ENCODE measurements around the gene EP400. TPM values are rescaled to one million over a fixed set of nuclear protein-coding genes. Genes with fewer than 3 reads are reported as not detected.

EP400 gene
- polyA plus RNA-seq, 1 donor (not counting 4 experiments of a cell fraction or from before 2014, with no cell fraction given) = 4.1 TPM

- Histone ChIP-seq H4K20me1 (ENCODE audit: control insufficient read depth, extremely low read depth, insufficient read depth, low read length) (no peaks in the 10 kb centered on the region), H3K36me3 (ENCODE audit: control insufficient read depth in 2 of 2, extremely low read depth in 1 of 2, insufficient read depth in 2 of 2, low read length in 2 of 2) (peaks cover 31% of the 10 kb centered on the region in 2 experiments), H3K9ac (ENCODE audit: control insufficient read depth, extremely low read depth, insufficient read depth, low read length) (no peak overlapping the region), H2AFZ (ENCODE audit: control insufficient read depth, low read length) (no peak overlapping the region), H3K79me2 (ENCODE audit: control insufficient read depth, insufficient read depth, low read length) (no peaks in the 10 kb centered on the region), H3K9me3 (ENCODE audit: control insufficient read depth, low read depth, low read length) (no peaks in the 10 kb centered on the region), H3K9me1 (ENCODE audit: control insufficient read depth, extremely low read depth, insufficient read depth, low read length) (no peaks in the 10 kb centered on the region), H3K4me1 (ENCODE audit: control insufficient read depth, extremely low read depth, insufficient read depth, low read length) (no peaks in the 10 kb centered on the region), H3K4me3 (ENCODE audit: control insufficient read depth in 2 of 3, extremely low read depth in 1 of 3, insufficient read depth in 2 of 3, low read depth in 1 of 3, low read length in 3 of 3) (no peak overlapping the region), H3K27ac (ENCODE audit: control insufficient read depth, insufficient read depth, low read length) (no peak overlapping the region), H3K27me3 (ENCODE audit: control insufficient read depth, extremely low read depth, insufficient read depth, low read length) (no peaks in the 10 kb centered on the region), H3K4me2 (ENCODE audit: control insufficient read depth, extremely low read depth, insufficient read depth, low read depth, low read length) (no peak overlapping the region)
- dilution Hi-C loops (cut with MboI; ENCODE audit: extremely low pct_ligation_motif_present, low sequenced_read_pairs) = no loop called here
- TF ChIP-seq CTCF (optimal IDR thresholded peaks at IDR 0.05 in 1 of 3, IDR thresholded peaks at IDR 0.05 in 1 of 3, conservative IDR thresholded peaks at IDR 0.05 in 1 of 3; ENCODE audit: extremely low read depth in 1 of 3, insufficient read depth in 2 of 3, low read length in 3 of 3) (no peak), EZH2 (IDR thresholded peaks at IDR 0.05; ENCODE audit: low read length) (no peak)
- DNase-seq (ENCODE audit: low read depth, low spot score) (no peak), FAIRE-seq (no peak)
These were observed 41.2 kb downstream of the EP400 start for GRCh38 chr12:131990980-131991305.

DNA sequence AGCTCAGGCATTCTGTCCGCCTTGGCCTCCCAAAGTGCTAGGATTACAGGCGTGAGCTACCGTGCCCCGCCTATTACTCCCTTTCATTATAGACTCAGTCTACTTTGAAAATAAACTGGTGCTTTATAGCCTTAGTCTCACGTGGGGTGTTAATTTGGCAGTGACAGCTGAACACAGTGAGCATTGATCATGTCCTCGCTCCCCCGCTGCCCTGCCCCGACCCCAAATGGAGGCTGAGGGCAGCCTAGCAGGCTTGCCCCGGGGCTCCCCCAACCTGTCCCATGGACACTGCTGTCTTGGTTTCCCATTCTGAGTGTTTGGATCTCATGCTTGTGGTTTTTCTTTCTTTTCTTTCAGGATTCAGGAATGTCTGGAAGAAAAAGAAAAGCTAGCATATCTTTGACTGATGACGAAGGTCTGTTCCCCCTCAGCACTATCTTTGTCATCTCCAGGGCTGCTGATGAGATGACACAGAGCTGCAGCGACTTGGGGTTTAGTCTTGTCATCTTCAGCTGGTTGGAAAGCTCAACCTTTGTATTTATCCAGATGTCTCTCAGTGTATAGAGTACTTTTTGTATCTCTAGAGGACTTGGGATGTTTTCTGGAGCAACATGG is 42.2 kb downstream of the EP400 start:
- dilution Hi-C loops (cut with MboI; ENCODE audit: extremely low pct_ligation_motif_present, low sequenced_read_pairs) = no loop called here
- Histone ChIP-seq H3K4me3 (ENCODE audit: control insufficient read depth in 2 of 3, extremely low read depth in 1 of 3, insufficient read depth in 2 of 3, low read depth in 1 of 3, low read length in 3 of 3) (no peak overlapping the region), H3K27ac (ENCODE audit: control insufficient read depth, insufficient read depth, low read length) (no peak overlapping the region), H3K9me3 (ENCODE audit: control insufficient read depth, low read depth, low read length) (no peaks in the 10 kb centered on the region), H3K9ac (ENCODE audit: control insufficient read depth, extremely low read depth, insufficient read depth, low read length) (no peak overlapping the region), H3K4me2 (ENCODE audit: control insufficient read depth, extremely low read depth, insufficient read depth, low read depth, low read length) (no peak overlapping the region), H3K36me3 (ENCODE audit: control insufficient read depth in 2 of 2, extremely low read depth in 1 of 2, insufficient read depth in 2 of 2, low read length in 2 of 2) (peaks cover 33 to 35% of the 10 kb centered on the region in 2 experiments), H3K4me1 (ENCODE audit: control insufficient read depth, extremely low read depth, insufficient read depth, low read length) (no peaks in the 10 kb centered on the region), H3K79me2 (ENCODE audit: control insufficient read depth, insufficient read depth, low read length) (no peaks in the 10 kb centered on the region), H2AFZ (ENCODE audit: control insufficient read depth, low read length) (no peak overlapping the region), H3K27me3 (ENCODE audit: control insufficient read depth, extremely low read depth, insufficient read depth, low read length) (no peaks in the 10 kb centered on the region), H4K20me1 (ENCODE audit: control insufficient read depth, extremely low read depth, insufficient read depth, low read length) (no peaks in the 10 kb centered on the region), H3K9me1 (ENCODE audit: control insufficient read depth, extremely low read depth, insufficient read depth, low read length) (no peaks in the 10 kb centered on the region)
- FAIRE-seq = no peak
- TF ChIP-seq EZH2 (IDR thresholded peaks at IDR 0.05; ENCODE audit: low read length) (no peak), CTCF (optimal IDR thresholded peaks at IDR 0.05 in 1 of 3, IDR thresholded peaks at IDR 0.05 in 1 of 3, conservative IDR thresholded peaks at IDR 0.05 in 1 of 3; ENCODE audit: extremely low read depth in 1 of 3, insufficient read depth in 2 of 3, low read length in 3 of 3) (no peak)
- DNase-seq (ENCODE audit: low read depth, low spot score) = no peak
